Measurements from ENCODE around the gene EVA1A.

EVA1A gene

GRCh38 chr2:75589391-75590105 is 28.8 kb upstream of the EVA1A start:
- no peak overlapping the region for H3K4me3 ChIP-seq (ENCODE audit: insufficient read depth, low read depth, low read length, poor library complexity, severe bottlenecking)
- DNase-seq, result no peak
- peaks cover 4% of the 10 kb centered on the region for H3K27me3 ChIP-seq (replicated peaks; ENCODE audit: control insufficient read depth, insufficient read depth, low read length, poor library complexity, severe bottlenecking)
- H3K36me3 ChIP-seq (ENCODE audit: control insufficient read depth, insufficient read depth, low read length), result no peaks in the 10 kb centered on the region
- no peak overlapping the region for H3K27ac ChIP-seq (ENCODE audit: insufficient read depth, low read length, poor library complexity, severe bottlenecking)
- no peaks in the 10 kb centered on the region for H3K9me3 ChIP-seq (ENCODE audit: control insufficient read depth, low read length)
- no peaks in the 10 kb centered on the region for H3K4me1 ChIP-seq (ENCODE audit: control insufficient read depth, insufficient read depth, low read length, poor library complexity, severe bottlenecking)

GRCh38 chr2:75587954-75588587 is 27.3 kb upstream of the EVA1A start:
- no peak for DNase-seq
- H3K4me3 ChIP-seq (ENCODE audit: insufficient read depth, low read depth, low read length, poor library complexity, severe bottlenecking), result no peak overlapping the region
- H3K36me3 ChIP-seq (ENCODE audit: control insufficient read depth, insufficient read depth, low read length), result no peaks in the 10 kb centered on the region
- no peaks in the 10 kb centered on the region for H3K4me1 ChIP-seq (ENCODE audit: control insufficient read depth, insufficient read depth, low read length, poor library complexity, severe bottlenecking)
- no peaks in the 10 kb centered on the region for H3K9me3 ChIP-seq (ENCODE audit: control insufficient read depth, low read length)
- H3K27me3 ChIP-seq (replicated peaks; ENCODE audit: control insufficient read depth, insufficient read depth, low read length, poor library complexity, severe bottlenecking), result peaks cover 4% of the 10 kb centered on the region
- H3K27ac ChIP-seq (ENCODE audit: insufficient read depth, low read length, poor library complexity, severe bottlenecking), result no peak overlapping the region

GRCh38 chr2:75586971-75587370 is 26.2 kb upstream of the EVA1A start:
- Histone ChIP-seq H3K4me1 (ENCODE audit: control insufficient read depth, insufficient read depth, low read length, poor library complexity, severe bottlenecking) (no peaks in the 10 kb centered on the region), H3K9me3 (ENCODE audit: control insufficient read depth, low read length) (no peaks in the 10 kb centered on the region), H3K27me3 (replicated peaks; ENCODE audit: control insufficient read depth, insufficient read depth, low read length, poor library complexity, severe bottlenecking) (peaks cover 4% of the 10 kb centered on the region), H3K36me3 (ENCODE audit: control insufficient read depth, insufficient read depth, low read length) (no peaks in the 10 kb centered on the region), H3K4me3 (ENCODE audit: insufficient read depth, low read depth, low read length, poor library complexity, severe bottlenecking) (no peak overlapping the region), H3K27ac (ENCODE audit: insufficient read depth, low read length, poor library complexity, severe bottlenecking) (no peak overlapping the region)
- no peak for DNase-seq

- Histone ChIP-seq H3K27me3 (replicated peaks; ENCODE audit: control insufficient read depth, insufficient read depth, low read length, poor library complexity, severe bottlenecking) (no peaks in the 10 kb centered on the region), H3K4me1 (ENCODE audit: control insufficient read depth, insufficient read depth, low read length, poor library complexity, severe bottlenecking) (no peaks in the 10 kb centered on the region), H3K4me3 (ENCODE audit: insufficient read depth, low read depth, low read length, poor library complexity, severe bottlenecking) (no peak overlapping the region), H3K9me3 (ENCODE audit: control insufficient read depth, low read length) (no peaks in the 10 kb centered on the region), H3K27ac (ENCODE audit: insufficient read depth, low read length, poor library complexity, severe bottlenecking) (no peak overlapping the region), H3K36me3 (ENCODE audit: control insufficient read depth, insufficient read depth, low read length) (no peaks in the 10 kb centered on the region)
- no peak for DNase-seq
Measured at GRCh38 chr2:75582840-75583239, 22.1 kb upstream of the EVA1A start.

- no peak for DNase-seq
- Histone ChIP-seq H3K4me1 (ENCODE audit: control insufficient read depth, insufficient read depth, low read length, poor library complexity, severe bottlenecking) (no peaks in the 10 kb centered on the region), H3K9me3 (ENCODE audit: control insufficient read depth, low read length) (no peaks in the 10 kb centered on the region), H3K4me3 (ENCODE audit: insufficient read depth, low read depth, low read length, poor library complexity, severe bottlenecking) (no peak overlapping the region), H3K27me3 (replicated peaks; ENCODE audit: control insufficient read depth, insufficient read depth, low read length, poor library complexity, severe bottlenecking) (no peaks in the 10 kb centered on the region), H3K36me3 (ENCODE audit: control insufficient read depth, insufficient read depth, low read length) (no peaks in the 10 kb centered on the region), H3K27ac (ENCODE audit: insufficient read depth, low read length, poor library complexity, severe bottlenecking) (no peak overlapping the region)
Measured at GRCh38 chr2:75580606-75581005, 19.9 kb upstream of the EVA1A start.

- no peaks in the 10 kb centered on the region for H3K9me3 ChIP-seq (ENCODE audit: control insufficient read depth, low read length)
- no peak overlapping the region for H3K4me3 ChIP-seq (ENCODE audit: insufficient read depth, low read depth, low read length, poor library complexity, severe bottlenecking)
- no peaks in the 10 kb centered on the region for H3K4me1 ChIP-seq (ENCODE audit: control insufficient read depth, insufficient read depth, low read length, poor library complexity, severe bottlenecking)
- H3K27ac ChIP-seq (ENCODE audit: insufficient read depth, low read length, poor library complexity, severe bottlenecking), result no peak overlapping the region
- no peaks in the 10 kb centered on the region for H3K27me3 ChIP-seq (replicated peaks; ENCODE audit: control insufficient read depth, insufficient read depth, low read length, poor library complexity, severe bottlenecking)
- DNase-seq, result no peak
- H3K36me3 ChIP-seq (ENCODE audit: control insufficient read depth, insufficient read depth, low read length), result no peaks in the 10 kb centered on the region
Measured at GRCh38 chr2:75580156-75580555, 19.4 kb upstream of the EVA1A start.

- Histone ChIP-seq H3K9me3 (ENCODE audit: control insufficient read depth, low read length) (no peaks in the 10 kb centered on the region), H3K27ac (ENCODE audit: insufficient read depth, low read length, poor library complexity, severe bottlenecking) (no peak overlapping the region), H3K36me3 (ENCODE audit: control insufficient read depth, insufficient read depth, low read length) (no peaks in the 10 kb centered on the region), H3K27me3 (replicated peaks; ENCODE audit: control insufficient read depth, insufficient read depth, low read length, poor library complexity, severe bottlenecking) (no peaks in the 10 kb centered on the region), H3K4me1 (ENCODE audit: control insufficient read depth, insufficient read depth, low read length, poor library complexity, severe bottlenecking) (no peaks in the 10 kb centered on the region), H3K4me3 (ENCODE audit: insufficient read depth, low read depth, low read length, poor library complexity, severe bottlenecking) (no peak overlapping the region)
- no peak for DNase-seq
Measured at GRCh38 chr2:75579186-75579585, 18.4 kb upstream of the EVA1A start.

- no peak overlapping the region for H3K27ac ChIP-seq (ENCODE audit: insufficient read depth, low read length, poor library complexity, severe bottlenecking)
- H3K36me3 ChIP-seq (ENCODE audit: control insufficient read depth, insufficient read depth, low read length), result no peaks in the 10 kb centered on the region
- no peak overlapping the region for H3K4me3 ChIP-seq (ENCODE audit: insufficient read depth, low read depth, low read length, poor library complexity, severe bottlenecking)
- no peak for DNase-seq
- H3K9me3 ChIP-seq (ENCODE audit: control insufficient read depth, low read length), result no peaks in the 10 kb centered on the region
- no peaks in the 10 kb centered on the region for H3K27me3 ChIP-seq (replicated peaks; ENCODE audit: control insufficient read depth, insufficient read depth, low read length, poor library complexity, severe bottlenecking)
- H3K4me1 ChIP-seq (ENCODE audit: control insufficient read depth, insufficient read depth, low read length, poor library complexity, severe bottlenecking), result no peaks in the 10 kb centered on the region
Measured at GRCh38 chr2:75577280-75577679, 16.5 kb upstream of the EVA1A start.

GRCh38 chr2:75574106-75574505 is 13.4 kb upstream of the EVA1A start:
- Histone ChIP-seq H3K36me3 (ENCODE audit: control insufficient read depth, insufficient read depth, low read length) (no peaks in the 10 kb centered on the region), H3K4me3 (ENCODE audit: insufficient read depth, low read depth, low read length, poor library complexity, severe bottlenecking) (no peak overlapping the region), H3K27me3 (replicated peaks; ENCODE audit: control insufficient read depth, insufficient read depth, low read length, poor library complexity, severe bottlenecking) (no peaks in the 10 kb centered on the region), H3K27ac (ENCODE audit: insufficient read depth, low read length, poor library complexity, severe bottlenecking) (no peak overlapping the region), H3K4me1 (ENCODE audit: control insufficient read depth, insufficient read depth, low read length, poor library complexity, severe bottlenecking) (no peaks in the 10 kb centered on the region), H3K9me3 (ENCODE audit: control insufficient read depth, low read length) (no peaks in the 10 kb centered on the region)
- DNase-seq, result no peak

- H3K4me1 ChIP-seq (ENCODE audit: control insufficient read depth, insufficient read depth, low read length, poor library complexity, severe bottlenecking), result no peaks in the 10 kb centered on the region
- no peaks in the 10 kb centered on the region for H3K9me3 ChIP-seq (ENCODE audit: control insufficient read depth, low read length)
- H3K4me3 ChIP-seq (ENCODE audit: insufficient read depth, low read depth, low read length, poor library complexity, severe bottlenecking), result no peak overlapping the region
- no peaks in the 10 kb centered on the region for H3K27me3 ChIP-seq (replicated peaks; ENCODE audit: control insufficient read depth, insufficient read depth, low read length, poor library complexity, severe bottlenecking)
- no peaks in the 10 kb centered on the region for H3K36me3 ChIP-seq (ENCODE audit: control insufficient read depth, insufficient read depth, low read length)
- DNase-seq, result no peak
- no peak overlapping the region for H3K27ac ChIP-seq (ENCODE audit: insufficient read depth, low read length, poor library complexity, severe bottlenecking)
Measured at GRCh38 chr2:75573145-75573878, 12.6 kb upstream of the EVA1A start.

All from effector memory CD4-positive, alpha-beta T cell (primary cell).